Liver (tissue), 3 donors: Measurements from ENCODE around the gene ACBD3.

ENCODE experiments used
- GABPA ChIP-seq, 2 donors: IDR thresholded peaks in 1 of 2; conservative IDR thresholded peaks in 1 of 2; 2 replicates each; pipeline ENCODE4 v1.6.1; 2016; ENCODE audit warnings: antibody characterized with exemption in 2 of 2, mild to moderate bottlenecking in 1 of 2, moderate library complexity in 1 of 2
- HNF4A ChIP-seq, 2 donors: conservative IDR thresholded peaks; 2 replicates each; pipeline ENCODE4 v1.6.1; 2016; ENCODE audit warnings: antibody characterized with exemption in 2 of 2, mild to moderate bottlenecking in 2 of 2
- HNF4G ChIP-seq: IDR thresholded peaks from 2 replicates; pipeline ENCODE4 v1.6.1; 2016; ENCODE audit warnings: antibody characterized with exemption
- NR2F2 ChIP-seq: IDR thresholded peaks from 2 replicates; pipeline ENCODE4 v1.6.1; 2016; ENCODE audit warnings: antibody characterized with exemption
- RAD21 ChIP-seq, 2 donors: IDR thresholded peaks; 2 replicates each; pipeline ENCODE4 v1.6.1; 2016; ENCODE audit warnings: antibody characterized with exemption in 2 of 2, mild to moderate bottlenecking in 2 of 2
- SP1 ChIP-seq: IDR thresholded peaks from 2 replicates; pipeline ENCODE4 v1.6.1; 2018; ENCODE audit warnings: antibody characterized with exemption, mild to moderate bottlenecking
- YY1 ChIP-seq: IDR thresholded peaks from 2 replicates; pipeline ENCODE4 v1.6.1; 2016; ENCODE audit warnings: antibody characterized with exemption, mild to moderate bottlenecking
- TF ChIP-seq, protein P1 (sequence below): fragments of 150-350 bp; IDR thresholded peaks from 2 replicates; pipeline ENCODE4 v1.5.1; 2017; ENCODE audit warnings: improper control_type of control experiment, low read depth, low read length; ENCODE audit not compliant: missing input control
- TF ChIP-seq, protein P2 (sequence below): IDR thresholded peaks from 2 replicates; pipeline ENCODE4 v1.6.1; 2016; ENCODE audit warnings: antibody characterized with exemption
- TF ChIP-seq, protein P3 (sequence below): IDR thresholded peaks from 2 replicates; pipeline ENCODE4 v1.6.1; 2016; ENCODE audit warnings: antibody characterized with exemption
- TF ChIP-seq, protein P4 (sequence below): IDR thresholded peaks from 2 replicates; pipeline ENCODE4 v1.6.1; 2016; ENCODE audit warnings: antibody characterized with exemption, mild to moderate bottlenecking
- donor health status: healthy.
- donor health status: healthy.

DNA sequence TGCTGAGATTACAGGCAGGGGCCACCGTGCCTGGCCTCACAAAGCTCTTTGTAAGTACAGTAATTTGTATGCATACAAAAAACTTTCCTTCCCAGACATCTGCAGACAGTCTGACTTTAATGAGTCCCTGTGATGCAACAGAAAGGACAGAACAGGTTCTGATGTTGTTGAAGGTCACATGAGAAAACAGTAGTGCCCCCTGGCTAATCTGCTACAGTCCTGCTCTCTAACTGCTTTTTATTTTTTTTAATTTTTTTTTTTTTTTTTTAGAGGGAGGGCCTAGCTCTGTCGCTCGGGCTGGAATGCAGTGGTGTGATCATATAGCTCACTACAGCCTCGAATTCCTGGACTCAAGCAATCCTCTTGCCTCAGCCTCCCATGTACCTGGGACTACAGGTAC is 36.7 kb downstream of the ACBD3 start:
- TF ChIP-seq, protein P1, sequence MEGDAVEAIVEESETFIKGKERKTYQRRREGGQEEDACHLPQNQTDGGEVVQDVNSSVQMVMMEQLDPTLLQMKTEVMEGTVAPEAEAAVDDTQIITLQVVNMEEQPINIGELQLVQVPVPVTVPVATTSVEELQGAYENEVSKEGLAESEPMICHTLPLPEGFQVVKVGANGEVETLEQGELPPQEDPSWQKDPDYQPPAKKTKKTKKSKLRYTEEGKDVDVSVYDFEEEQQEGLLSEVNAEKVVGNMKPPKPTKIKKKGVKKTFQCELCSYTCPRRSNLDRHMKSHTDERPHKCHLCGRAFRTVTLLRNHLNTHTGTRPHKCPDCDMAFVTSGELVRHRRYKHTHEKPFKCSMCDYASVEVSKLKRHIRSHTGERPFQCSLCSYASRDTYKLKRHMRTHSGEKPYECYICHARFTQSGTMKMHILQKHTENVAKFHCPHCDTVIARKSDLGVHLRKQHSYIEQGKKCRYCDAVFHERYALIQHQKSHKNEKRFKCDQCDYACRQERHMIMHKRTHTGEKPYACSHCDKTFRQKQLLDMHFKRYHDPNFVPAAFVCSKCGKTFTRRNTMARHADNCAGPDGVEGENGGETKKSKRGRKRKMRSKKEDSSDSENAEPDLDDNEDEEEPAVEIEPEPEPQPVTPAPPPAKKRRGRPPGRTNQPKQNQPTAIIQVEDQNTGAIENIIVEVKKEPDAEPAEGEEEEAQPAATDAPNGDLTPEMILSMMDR: no peak
- TF ChIP-seq, protein P2, sequence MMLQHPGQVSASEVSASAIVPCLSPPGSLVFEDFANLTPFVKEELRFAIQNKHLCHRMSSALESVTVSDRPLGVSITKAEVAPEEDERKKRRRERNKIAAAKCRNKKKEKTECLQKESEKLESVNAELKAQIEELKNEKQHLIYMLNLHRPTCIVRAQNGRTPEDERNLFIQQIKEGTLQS: no peak
- no peak for TF ChIP-seq GABPA (IDR thresholded peaks at IDR 0.05 in 1 of 2, conservative IDR thresholded peaks at IDR 0.05 in 1 of 2)
- TF ChIP-seq RAD21 (IDR thresholded peaks at IDR 0.05): no peak
- no peak for TF ChIP-seq YY1
- TF ChIP-seq HNF4G: no peak
- no peak for TF ChIP-seq SP1
- TF ChIP-seq NR2F2: no peak
- no peak for TF ChIP-seq HNF4A (conservative IDR thresholded peaks at IDR 0.05)
- TF ChIP-seq, protein P3, sequence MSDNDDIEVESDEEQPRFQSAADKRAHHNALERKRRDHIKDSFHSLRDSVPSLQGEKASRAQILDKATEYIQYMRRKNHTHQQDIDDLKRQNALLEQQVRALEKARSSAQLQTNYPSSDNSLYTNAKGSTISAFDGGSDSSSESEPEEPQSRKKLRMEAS: no peak
- TF ChIP-seq, protein P4, sequence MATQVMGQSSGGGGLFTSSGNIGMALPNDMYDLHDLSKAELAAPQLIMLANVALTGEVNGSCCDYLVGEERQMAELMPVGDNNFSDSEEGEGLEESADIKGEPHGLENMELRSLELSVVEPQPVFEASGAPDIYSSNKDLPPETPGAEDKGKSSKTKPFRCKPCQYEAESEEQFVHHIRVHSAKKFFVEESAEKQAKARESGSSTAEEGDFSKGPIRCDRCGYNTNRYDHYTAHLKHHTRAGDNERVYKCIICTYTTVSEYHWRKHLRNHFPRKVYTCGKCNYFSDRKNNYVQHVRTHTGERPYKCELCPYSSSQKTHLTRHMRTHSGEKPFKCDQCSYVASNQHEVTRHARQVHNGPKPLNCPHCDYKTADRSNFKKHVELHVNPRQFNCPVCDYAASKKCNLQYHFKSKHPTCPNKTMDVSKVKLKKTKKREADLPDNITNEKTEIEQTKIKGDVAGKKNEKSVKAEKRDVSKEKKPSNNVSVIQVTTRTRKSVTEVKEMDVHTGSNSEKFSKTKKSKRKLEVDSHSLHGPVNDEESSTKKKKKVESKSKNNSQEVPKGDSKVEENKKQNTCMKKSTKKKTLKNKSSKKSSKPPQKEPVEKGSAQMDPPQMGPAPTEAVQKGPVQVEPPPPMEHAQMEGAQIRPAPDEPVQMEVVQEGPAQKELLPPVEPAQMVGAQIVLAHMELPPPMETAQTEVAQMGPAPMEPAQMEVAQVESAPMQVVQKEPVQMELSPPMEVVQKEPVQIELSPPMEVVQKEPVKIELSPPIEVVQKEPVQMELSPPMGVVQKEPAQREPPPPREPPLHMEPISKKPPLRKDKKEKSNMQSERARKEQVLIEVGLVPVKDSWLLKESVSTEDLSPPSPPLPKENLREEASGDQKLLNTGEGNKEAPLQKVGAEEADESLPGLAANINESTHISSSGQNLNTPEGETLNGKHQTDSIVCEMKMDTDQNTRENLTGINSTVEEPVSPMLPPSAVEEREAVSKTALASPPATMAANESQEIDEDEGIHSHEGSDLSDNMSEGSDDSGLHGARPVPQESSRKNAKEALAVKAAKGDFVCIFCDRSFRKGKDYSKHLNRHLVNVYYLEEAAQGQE: no peak
